OCI-LY7 (cell line): ENCODE results near the gene EXOSC7.

ENCODE experiments used
- CTCF ChIP-seq: fragments of 200-600 bp; sonication (generic); conservative IDR thresholded peaks from 2 replicates; pipeline ENCODE4 v1.5.1; 2014; ENCODE audit warnings: mild to moderate bottlenecking, antibody characterized with exemption, low read length, moderate library complexity, mixed read lengths
- EZH2phosphoT487 ChIP-seq: fragments of 200-600 bp; sonication (generic); IDR thresholded peaks from 2 replicates; pipeline ENCODE4 v1.6.1; 2018; ENCODE audit warnings: low read depth, borderline replicate concordance, mild to moderate bottlenecking, mixed run types, antibody characterized with exemption, low read length, moderate library complexity, mixed read lengths

- TF ChIP-seq CTCF, result no peak
- no peak for TF ChIP-seq EZH2phosphoT487
Observed at GRCh38 chr3:44982817-44983216, 6.8 kb downstream of the EXOSC7 start.
